ENCODE data around the gene PLEKHM1. TPM values are rescaled to one million over a fixed set of nuclear protein-coding genes. Genes with fewer than 3 reads are reported as not detected.
A peak's percentile ranks its signal among the peaks of the same experiment; 100 is the strongest.

PLEKHM1 gene
- total and polyA plus RNA-seq, 2 of the 4 experiments (the other 2 are of a cell fraction): 4.7 to 16.4 TPM

GRCh38 chr17:45414990-45415881 is 75.3 kb downstream of the PLEKHM1 start:
- no peak overlapping the region for H3K23ac ChIP-seq (ENCODE audit: low read depth, low read length)
- no peak overlapping the region for H3K56ac ChIP-seq (ENCODE audit: extremely low read depth, insufficient read depth, low read length)
- H2AK9ac ChIP-seq (replicated peaks; ENCODE audit: low read depth, low read length, poor library complexity): no peak overlapping the region
- no peak overlapping the region for H2BK20ac ChIP-seq (ENCODE audit: low read depth, low read length)
- H3K9me1 ChIP-seq (ENCODE audit: insufficient read depth, low read length): no peaks in the 10 kb centered on the region
- no peak for TF ChIP-seq FOS (IDR thresholded peaks at IDR 0.05; ENCODE audit: low read depth, low read length)
- no peak for TF ChIP-seq NFE2L2 (IDR thresholded peaks at IDR 0.05; ENCODE audit: low read depth, low read length)
- TF ChIP-seq ELK1 (IDR thresholded peaks at IDR 0.05; ENCODE audit: borderline replicate concordance, low read depth, low read length): no peak
- TF ChIP-seq MAFK (IDR thresholded peaks at IDR 0.05; ENCODE audit: low read depth, low read length): no peak
- TF ChIP-seq MAZ (IDR thresholded peaks at IDR 0.05; ENCODE audit: borderline replicate concordance, low read depth, low read length): no peak
- TF ChIP-seq RFX5 (IDR thresholded peaks at IDR 0.05; ENCODE audit: low read depth, low read length): no peak
- TF ChIP-seq RCOR1 (IDR thresholded peaks at IDR 0.05; ENCODE audit: insufficient replicate concordance, low read length): no peak
- no peak for TF ChIP-seq USF2 (IDR thresholded peaks at IDR 0.05; ENCODE audit: low read depth, low read length)
- TF ChIP-seq POLR2A (IDR thresholded peaks at IDR 0.05; ENCODE audit: low read depth, low read length): no peak
- TF ChIP-seq CTCF (conservative IDR thresholded peaks at IDR 0.05; ENCODE audit: low read depth, low read length): no peak
- no peak overlapping the region for H3K4ac ChIP-seq (ENCODE audit: low read depth, low read length)
- no peak overlapping the region for H2AK5ac ChIP-seq (ENCODE audit: low read depth, low read length)
- H3K18ac ChIP-seq (ENCODE audit: low read depth, low read length): no peak overlapping the region
- H4K8ac ChIP-seq (ENCODE audit: low read depth in 2 of 2, low read length in 2 of 2): no peak overlapping the region
- dilution Hi-C loops (cut with HindIII; ENCODE audit: low sequenced_read_pairs, unreplicated experiment): no loop called here
- H4K5ac ChIP-seq (ENCODE audit: low read depth, low read length): no peak overlapping the region
- no peak overlapping the region for H3K14ac ChIP-seq (replicated peaks; ENCODE audit: low read depth, low read length)
- H3K4me1 ChIP-seq (ENCODE audit: control insufficient read depth, insufficient read depth, low read length): no peaks in the 10 kb centered on the region
- H3K9me3 ChIP-seq (ENCODE audit: control insufficient read depth, insufficient read depth, low read length): no peaks in the 10 kb centered on the region
- WGBS, 2 experiments (ENCODE audit: extremely low coverage in 2 of 2, insufficient read length in 1 of 2): 80% methylated on average over 6 of the region's 10 CpGs; no CpG with 5 or more reads in 1 of the 2 experiments
- intact Hi-C loops (cut with micrococcal nuclease): no loop called here
- no peak overlapping the region for H2BK5ac ChIP-seq (ENCODE audit: low read depth, low read length, poor library complexity, severe bottlenecking)
- H3K9ac ChIP-seq (ENCODE audit: low read depth, low read length): no peak overlapping the region
- ChIA-PET CTCF (no interaction called here), POLR2A (ENCODE audit: unreplicated experiment) (no interaction called here)
- no peak overlapping the region for H4K91ac ChIP-seq (ENCODE audit: insufficient read depth, low read depth, low read length)
- H3K4me3 ChIP-seq (ENCODE audit: insufficient read depth, low read depth, low read length): no peak overlapping the region
- no peak for ATAC-seq (ENCODE audit: low read depth)
- H2BK120ac ChIP-seq (ENCODE audit: low read depth, low read length): no peak overlapping the region
- DNase-seq: no peak
- H4K20me1 ChIP-seq (ENCODE audit: insufficient read depth, low read length): no peaks in the 10 kb centered on the region
- no peaks in the 10 kb centered on the region for H3K36me3 ChIP-seq (ENCODE audit: control insufficient read depth, insufficient read depth, low read length)
- H2BK15ac ChIP-seq (ENCODE audit: low read depth, low read length): no peak overlapping the region
- H3K27ac ChIP-seq (ENCODE audit: insufficient read depth, low read length): no peak overlapping the region
- H3K27me3 ChIP-seq (ENCODE audit: control insufficient read depth, insufficient read depth, low read length): peaks cover 4% of the 10 kb centered on the region
- peak overlapping the region; percentile 33 for H2AFZ ChIP-seq (replicated peaks; ENCODE audit: low read length, poor library complexity)
- no TSS peak for BruUV-seq (replicated peaks)
- no peak overlapping the region for H3K4me2 ChIP-seq (ENCODE audit: low read depth, low read length)
- in situ Hi-C loops (cut with MboI; ENCODE audit: low sequenced_read_pairs): loop anchor here (25.0 kb wide), 1 partner anchor 422 kb away; the partner anchor contains the start of gene SPPL2C
- no peaks in the 10 kb centered on the region for H3K79me1 ChIP-seq (ENCODE audit: low read depth in 1 of 2, low read length in 2 of 2)
